KBM-7 (cell line): ENCODE results near the gene NFILZ.
"Not testable (repeated sequence)": the region's sequence is repeated elsewhere in the genome, so short reads cannot be mapped to it uniquely, and the experiment has no call there.

Experiments
- DNase-seq: peaks from one replicate; pipeline ENCODE4 v3.0.0-alpha.2; 2015
- in situ Hi-C: fragments of 300-500 bp; cut with MboI; formaldehyde crosslinking; loops from 2 replicates; pipeline ENCODE4 v1.14.3; 2020; ENCODE audit warnings: low sequenced_read_pairs, low pct_unique_long_range_greater_than_20kb, mixed read lengths

Gene NFILZ

DNA sequence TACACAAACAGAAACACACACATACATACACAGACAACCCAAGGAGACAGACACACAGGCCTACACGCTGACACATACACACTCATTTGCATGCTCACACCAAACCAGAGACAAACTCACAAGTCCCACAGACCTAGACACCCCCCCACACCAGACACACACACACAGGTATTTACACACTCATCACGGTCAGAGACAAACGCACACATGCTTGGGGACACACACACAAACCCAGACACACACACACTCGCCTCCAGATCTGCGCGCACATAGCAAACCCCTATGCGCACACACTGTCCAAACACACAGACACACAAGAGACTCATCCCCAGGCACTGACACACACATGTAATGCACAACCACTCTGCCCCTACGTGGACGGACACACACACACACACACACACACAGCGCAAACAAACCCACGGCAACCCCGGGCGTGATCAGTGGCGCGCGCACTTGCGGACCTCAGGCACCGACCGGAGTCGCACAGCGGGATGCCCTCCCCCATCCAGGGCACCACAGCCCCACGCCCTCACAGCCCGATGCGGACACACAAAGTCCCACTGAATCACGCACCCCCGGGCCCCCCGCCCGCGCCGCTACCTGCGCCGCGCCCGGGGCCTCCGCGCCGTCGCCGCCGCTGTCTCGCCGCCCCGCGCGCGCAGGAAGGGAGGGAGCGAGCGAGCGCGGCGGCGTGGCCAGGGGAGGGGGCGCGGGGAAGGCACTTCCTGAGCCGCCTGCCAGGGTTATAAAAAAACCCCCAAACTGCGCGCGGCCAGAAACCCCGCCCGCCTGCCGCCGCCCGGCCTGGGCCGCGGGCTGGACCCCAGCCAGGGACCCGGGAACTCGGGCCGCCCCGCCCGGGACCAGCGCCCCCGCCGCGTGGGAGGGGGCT is 20.1 kb upstream of the NFILZ start, which contains the start of gene ADAMTS10:
ADAMTS10 (minus strand) TSS at position 675 of the 895 bp plus-strand sequence. CDS start 5,005 bp downstream, outside the sequence.
- DNase-seq = peak; percentile 41
- in situ Hi-C loops = no loop called here

DNA sequence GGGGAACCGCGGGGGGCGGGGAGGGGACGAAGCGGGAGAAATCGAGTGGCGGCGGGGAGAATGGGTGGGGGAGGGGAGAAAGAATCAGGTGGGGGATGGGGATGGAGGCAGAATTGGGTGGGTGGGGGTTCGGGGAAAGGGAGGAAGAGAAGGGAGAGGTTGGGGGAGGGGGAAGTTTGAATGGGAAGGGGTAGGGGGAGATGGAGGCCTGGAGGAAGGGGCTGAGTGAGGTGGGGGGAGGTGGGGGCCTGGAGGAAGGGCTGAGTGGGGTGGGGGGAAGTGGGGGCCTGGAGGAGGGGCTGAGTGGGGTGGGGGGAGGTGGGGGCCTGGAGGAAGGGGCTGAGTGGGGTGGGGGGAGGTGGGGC is 19.5 kb upstream of the NFILZ start:
- in situ Hi-C loops = no loop called here
- no peak for DNase-seq

DNA sequence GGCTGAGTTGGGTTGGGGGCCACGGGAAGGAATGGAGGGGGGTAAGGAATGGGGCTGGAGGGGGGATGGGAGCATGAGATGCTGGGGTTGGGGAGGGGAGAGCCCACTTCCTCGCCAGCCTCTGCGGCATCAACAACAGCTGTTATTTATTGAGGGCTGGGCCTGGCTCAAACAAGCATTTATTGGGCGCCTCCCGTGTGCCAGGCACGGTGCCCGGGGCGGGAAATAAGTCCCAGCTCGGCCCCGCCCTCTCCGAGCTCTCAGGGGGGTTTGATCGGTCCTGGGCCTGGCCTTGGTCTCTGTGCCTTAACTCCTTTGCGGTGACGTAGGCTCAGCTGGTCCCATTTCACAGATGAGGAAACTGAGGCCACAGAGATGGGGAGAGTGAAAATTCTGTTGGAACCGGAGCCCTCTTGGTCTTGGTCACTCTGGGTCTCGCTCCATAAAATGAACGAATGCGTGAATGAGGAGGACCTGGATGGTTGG is 19.0 kb upstream of the NFILZ start:
- peak; percentile 25 for DNase-seq
- in situ Hi-C loops = no loop called here

DNA sequence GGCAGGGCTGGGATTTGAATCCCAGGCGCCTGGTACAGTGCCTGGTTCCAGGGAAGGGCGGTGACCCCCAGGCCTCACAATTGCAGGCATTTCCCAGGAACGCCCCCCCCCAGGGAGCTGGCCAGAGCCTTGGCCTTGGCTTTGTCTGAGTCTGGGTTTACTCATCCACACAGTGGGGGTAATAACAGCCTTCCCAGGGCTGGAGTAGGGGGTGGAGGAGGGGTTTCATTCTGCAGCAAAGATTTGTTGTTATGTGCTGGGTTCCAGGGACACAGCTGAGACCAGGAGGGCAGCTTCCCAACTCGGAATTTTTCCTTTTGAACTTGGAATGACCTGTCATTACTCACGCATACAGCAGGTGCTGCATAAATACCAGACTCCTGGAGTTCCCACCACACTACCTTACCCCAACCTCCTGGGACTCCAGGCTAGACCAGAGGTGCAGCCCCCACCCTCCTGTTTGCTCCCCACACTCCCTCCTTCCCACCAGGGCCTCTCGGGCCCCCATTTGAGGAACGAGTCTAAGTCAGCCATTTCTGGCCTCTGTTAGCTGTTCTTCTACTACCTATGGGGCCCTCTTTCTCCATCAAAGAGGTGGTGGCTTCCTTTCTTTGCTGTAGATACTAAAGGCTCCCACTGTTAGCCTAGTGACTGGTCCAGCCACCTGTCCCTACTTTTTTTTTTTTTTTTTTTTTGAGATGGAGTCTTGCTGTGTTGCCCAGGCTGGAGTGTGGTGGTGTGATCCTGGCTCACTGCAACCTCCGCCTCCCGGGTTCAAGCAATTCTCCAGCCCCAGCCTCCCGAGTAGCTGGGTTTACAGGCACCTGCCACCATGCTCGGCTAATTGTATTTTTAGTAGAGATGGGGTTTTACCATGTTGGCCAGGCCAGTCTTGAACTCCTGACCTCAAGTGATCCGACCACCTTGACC is 18.3 kb upstream of the NFILZ start:
- in situ Hi-C loops = no loop called here

DNA sequence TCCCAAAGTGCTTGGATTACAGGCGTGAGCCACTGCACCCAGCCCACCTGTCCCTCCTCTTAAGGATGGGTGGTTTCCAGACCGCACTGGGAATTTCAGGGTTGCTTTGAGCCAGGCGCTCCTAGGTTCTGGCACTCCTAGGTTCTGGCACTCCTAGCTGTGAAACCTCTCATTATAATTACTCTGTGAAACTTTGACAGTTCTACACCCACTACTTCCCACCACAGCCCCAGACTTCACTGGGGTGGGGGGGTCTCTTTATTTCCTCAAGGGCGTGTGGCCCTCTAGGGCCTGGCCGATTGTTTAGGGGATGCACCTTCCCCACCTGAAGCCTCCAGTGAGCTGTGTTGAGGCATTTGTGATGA is 17.6 kb upstream of the NFILZ start:
- in situ Hi-C loops = no loop called here
- DNase-seq = no peak

More for the DNA sequence above, 18.3 kb upstream of the NFILZ start:
- peak; percentile 20 for DNase-seq

DNA sequence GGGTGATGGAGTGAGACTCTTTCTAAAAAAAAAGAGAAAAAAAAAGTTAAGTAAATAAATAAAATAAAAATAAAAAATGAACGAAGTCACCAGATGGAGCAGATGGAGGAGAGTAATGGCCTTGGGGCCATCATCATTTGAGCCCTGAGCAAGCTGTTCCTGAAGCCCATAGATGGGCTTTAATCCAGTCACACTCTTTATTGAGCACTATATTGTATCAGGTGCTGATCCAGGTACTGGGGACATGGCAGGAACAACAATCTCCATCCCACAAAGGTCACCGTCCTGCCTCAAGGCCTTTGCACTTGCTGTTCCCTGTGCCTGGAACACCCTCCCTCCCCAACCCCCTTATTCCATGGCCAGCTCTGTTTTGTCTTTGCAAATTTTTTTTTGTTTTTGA is 16.0 kb upstream of the NFILZ start:
- in situ Hi-C loops = no loop called here
- DNase-seq = no peak

DNA sequence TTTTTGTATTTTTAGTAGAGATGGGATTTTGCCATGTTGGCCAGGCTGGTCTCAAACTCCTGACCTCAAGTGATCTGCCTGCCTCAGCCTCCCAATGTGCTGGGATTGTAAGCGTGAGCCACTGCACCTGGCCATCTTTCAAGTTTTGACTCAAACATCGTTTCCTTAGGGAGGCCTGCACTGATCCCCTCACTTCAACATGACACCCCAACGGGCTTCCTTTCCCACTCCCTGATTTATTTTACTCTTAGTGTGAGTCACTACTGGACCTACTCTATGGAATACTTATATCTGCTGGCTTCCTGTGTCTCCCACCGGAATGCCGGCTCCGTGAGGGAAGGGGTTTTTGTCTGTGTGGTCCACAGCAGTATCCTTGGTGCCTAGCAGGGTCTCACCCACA is 15.4 kb upstream of the NFILZ start:
- in situ Hi-C loops = no loop called here
- no peak for DNase-seq

DNA sequence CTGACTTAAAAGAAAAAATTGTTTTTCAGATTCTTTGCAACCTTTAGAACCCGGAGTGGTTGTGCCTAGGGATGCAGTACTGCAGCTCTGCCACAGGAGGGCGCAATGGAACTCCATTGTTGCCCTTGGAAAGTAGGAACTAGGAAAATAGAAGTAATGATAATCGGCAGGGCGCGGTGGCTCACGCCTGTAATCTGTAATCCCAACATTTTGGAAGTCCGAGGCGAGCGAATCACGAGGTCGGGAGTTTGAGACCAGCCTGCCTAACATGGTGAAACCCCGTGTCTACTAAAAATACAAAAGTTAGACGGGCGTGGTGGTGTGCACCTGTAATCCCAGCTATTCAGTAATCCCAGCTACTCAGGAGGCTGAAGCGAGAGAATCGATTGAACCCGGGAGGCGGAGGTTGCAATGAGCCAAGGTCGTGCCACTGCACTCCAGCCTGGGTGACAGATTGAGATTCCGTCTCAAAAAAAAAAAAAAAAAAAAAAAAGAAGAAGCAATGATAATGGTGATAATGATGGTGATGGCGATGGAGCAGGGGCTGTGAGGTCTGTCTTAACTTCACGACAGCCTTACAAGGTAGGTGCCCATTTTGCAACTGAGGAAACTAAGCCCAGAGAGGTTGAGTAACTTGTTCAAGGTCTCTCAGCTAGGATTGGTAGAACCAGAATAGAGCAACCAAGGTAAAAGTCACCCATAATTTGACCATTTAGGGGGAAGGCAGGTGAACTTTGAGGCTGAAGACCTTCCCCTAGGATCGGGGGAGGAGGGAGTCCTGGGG is 14.4 kb upstream of the NFILZ start:
- in situ Hi-C loops = no loop called here
- peak; percentile 78 for DNase-seq

DNA sequence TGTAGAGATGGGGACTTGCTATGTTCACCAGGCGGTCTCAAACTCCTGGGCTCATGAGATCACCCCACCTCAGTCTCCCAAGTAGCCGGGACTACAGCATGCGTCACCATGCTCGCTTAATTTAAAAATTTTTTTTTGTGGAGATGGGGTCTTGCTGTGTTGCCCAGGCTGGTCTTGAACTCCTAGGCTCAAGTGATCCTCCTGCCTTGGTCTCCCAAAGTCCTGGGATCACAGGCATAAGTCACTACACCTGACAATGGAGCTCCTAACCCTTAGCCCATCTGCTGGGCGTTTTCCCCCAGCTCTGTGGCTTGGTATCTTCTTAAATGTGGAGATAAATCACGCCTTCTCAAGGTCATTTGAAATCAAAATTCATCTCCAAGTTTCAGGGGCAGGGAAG is 13.6 kb upstream of the NFILZ start:
- no peak for DNase-seq
- in situ Hi-C loops = no loop called here

DNA sequence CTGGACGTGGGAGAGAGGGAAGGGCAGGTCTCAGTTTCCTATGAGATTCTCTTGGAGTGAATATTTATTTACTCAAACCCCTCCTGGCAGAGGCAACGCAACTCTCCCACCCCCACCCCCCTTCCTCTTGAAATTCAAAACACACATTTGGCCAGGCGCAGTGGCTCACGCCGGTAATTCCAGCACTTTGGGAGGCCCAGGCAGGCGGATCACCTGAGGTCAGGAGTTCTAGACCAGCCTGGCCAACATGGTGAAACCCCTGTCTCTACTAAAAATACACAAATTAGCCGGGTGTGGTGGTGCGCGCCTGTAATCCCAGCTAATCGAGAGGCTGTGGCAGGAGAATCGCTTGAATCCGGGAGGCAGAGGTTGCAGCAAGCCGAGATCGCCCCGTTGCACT is 13.1 kb upstream of the NFILZ start:
- in situ Hi-C loops, DNase-seq: not testable (repeated sequence)

DNA sequence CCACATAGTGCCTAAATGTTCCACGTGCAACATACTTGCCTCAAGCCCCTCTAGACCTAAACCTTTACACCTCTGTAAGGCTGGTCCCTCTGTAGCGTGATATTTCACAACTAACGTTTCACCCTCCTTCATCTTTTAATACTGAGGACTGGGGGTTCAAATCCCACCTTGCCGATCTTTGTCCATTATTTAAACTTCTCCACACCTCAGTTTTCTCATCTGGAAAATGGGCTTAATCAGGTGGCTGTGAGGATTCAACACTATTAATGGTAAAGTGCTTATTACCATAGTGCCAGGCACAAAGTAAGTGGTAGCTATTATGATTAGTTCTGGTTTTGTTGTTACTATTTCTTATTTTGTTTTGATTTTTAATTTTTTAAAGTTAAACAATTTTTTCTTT is 12.4 kb upstream of the NFILZ start:
- in situ Hi-C loops = no loop called here
- no peak for DNase-seq

DNA sequence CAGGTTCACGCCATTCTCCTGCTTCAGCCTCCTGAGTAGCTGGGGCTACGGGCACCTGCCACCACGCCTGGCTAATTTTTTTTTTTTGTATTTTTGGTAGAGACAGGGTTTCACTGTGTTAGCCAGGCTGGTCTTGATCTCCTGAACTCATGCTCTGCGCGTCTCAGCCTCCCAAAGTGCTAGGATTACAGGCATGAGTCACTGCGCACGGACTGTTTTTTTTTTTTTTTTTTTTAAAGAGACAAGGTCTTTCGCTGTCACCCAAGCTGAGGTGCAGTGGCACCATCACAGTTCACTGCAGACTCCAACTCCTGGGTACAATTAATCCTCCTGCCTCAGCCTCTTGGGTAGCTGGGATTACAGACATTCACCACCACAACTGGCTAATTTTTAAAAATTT is 11.7 kb upstream of the NFILZ start:
- in situ Hi-C loops = no loop called here
- no peak for DNase-seq

DNA sequence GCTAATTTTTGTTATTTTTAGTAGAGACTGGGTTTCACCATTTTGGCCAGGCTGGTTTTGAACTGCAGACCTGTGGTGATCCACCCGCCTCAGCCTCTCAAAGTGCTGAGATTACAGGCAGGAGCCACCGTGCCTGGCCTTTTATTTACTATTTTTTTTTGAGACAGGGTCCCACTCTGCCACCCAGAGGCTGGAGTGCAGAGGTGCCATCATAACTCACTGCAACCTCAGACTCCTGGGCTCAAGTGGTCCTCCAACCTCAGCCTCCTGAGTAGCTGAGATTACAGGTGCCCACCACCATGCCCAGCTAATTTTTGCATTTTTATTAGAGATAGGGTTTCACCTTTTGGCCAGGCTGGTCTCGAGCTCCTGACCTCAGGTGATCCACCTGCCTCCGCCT is 7.5 kb upstream of the NFILZ start:
- peak; percentile 45 for DNase-seq
- in situ Hi-C loops = not testable (repeated sequence)

DNA sequence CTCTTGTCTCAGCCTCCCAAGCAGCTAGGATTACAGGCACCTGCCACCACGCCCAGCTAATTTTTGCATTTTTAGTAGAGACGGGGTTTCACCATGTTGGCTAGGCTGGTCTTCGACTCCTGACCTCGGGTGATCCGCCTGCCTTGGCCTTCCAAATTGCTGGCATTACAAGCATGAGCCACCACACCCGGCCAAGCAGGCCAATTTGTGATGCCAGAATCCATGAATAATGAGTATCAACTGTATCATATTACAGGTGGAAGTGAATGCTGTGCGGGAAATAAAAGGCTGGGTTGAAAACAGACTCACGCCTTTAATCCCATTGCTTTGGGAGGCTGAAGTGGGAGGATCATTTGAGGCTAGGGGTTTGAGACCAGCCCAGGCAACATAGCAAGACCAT is 3.6 kb upstream of the NFILZ start:
- DNase-seq = no peak
- in situ Hi-C loops = no loop called here

DNA sequence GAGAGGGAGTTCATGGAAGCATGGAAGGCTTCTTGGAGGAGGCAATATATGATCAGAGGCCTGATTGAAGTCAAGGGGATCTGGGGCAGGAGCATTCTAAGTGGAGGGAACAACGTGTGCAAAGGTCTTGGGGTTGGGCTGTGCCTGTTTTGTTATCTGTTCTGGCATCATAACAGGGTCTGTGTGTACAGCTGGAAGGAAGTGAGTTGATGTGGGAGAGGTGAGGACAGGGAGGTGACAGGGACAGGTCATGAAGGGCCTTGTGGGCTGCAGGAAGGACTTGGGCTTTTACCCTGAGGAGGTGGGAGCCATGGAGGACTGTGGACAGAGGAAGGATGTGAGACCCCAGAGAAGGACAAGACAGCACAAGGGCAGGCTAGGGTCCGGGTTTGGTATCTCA is 1.2 kb upstream of the NFILZ start:
- in situ Hi-C loops = no loop called here
- DNase-seq = no peak

DNA sequence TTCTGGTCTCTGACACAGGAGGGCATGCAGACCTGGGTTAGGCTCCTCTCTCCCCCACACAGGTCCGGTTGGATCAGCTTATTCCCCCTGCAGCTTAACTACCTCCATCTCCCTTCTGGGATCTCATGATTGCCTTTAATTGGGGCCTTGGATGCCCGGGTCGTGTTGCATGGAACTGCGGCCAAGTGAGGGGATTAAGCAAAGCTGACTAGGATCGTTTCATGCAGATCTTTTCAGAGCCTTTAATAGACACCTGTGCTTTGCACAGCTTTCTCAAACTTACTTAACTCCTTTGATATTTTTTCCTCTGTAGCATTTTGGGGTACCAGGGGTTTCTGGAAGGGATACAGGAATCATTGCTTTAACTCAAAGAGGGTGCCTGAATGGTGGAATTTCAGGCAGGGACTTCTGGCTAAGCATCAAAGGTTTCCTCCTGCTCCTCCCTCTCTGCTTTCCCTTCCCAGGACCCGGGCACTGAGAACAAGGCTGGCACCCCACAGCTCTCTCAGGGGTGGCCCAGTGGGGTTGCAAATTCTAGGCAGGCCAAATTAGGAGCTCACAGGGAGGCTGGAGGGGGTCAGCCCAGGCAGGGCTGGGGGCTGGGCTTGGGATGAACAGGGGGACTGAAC is 477 bp downstream of the NFILZ start:
- in situ Hi-C loops = no loop called here
- no peak for DNase-seq

DNA sequence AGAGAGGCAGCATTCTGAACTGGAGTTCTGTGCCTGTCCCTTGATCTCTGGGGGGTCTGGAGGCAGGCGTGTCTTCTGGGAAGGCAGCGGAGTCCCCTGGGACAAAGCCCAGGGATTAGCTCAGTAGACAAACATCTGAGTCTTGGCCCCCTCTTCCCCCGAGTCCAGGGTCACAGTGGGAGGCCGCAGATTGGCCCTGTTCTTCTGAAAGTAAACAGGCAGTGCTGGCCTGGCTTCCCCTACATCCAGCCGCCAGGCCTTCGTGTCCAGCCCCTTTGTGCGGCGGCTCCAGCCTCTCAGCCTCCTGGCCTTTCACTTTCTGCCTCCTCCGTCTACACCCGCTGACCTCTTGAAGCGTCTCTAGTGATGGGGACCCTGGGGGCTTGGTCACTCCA is 989 bp downstream of the NFILZ start:
- no peak for DNase-seq
- in situ Hi-C loops = no loop called here

DNA sequence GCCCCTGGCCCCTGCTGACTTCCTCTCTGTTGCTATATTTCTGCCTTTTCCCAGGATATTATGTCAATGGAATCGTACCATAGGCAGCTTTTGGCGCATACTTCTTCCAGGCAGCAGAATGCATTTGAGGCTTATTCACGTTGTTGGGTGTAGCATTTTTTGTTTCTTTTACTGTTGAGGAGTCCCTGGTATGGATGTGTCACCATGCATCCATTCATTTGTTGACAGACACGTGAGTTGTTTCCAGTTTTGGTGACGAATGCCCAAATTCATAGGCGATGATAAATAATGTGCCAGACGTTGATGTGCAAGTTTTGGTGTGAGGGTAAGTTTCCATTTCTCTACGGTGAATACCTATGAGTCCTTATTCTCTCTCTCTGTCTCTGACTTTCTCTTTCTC is 5.0 kb downstream of the NFILZ start:
- in situ Hi-C loops = no loop called here
- DNase-seq = no peak

DNA sequence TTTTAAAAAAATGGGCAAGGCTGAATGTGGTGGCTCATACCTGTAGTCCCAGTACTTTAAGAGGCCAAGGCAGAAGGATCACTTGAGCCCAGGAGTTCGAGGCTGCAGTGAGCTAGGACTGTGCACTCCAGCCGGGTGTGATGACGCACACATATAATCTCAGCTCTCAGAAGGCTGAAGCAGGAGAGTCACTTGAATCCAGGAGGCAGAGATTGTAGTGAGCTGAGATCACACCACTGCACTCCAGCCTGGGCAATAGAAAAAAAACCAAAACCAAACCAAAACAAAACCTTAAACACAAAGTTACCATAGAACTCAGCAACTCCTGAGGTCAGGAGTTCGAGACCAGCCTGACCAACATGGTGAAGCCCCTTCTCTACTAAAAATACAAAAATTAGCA is 6.6 kb downstream of the NFILZ start:
- in situ Hi-C loops, DNase-seq: not testable (repeated sequence)
